ENCODE data around the gene SOX8.

- TF ChIP-seq POLR2AphosphoS5 (IDR thresholded peaks at IDR 0.05; ENCODE audit: low read depth, low read length) (no peak), POLR2A (IDR thresholded peaks at IDR 0.05; ENCODE audit: low read depth, low read length) (no peak), TAF1 (IDR thresholded peaks at IDR 0.05; ENCODE audit: low read depth, low read length) (no peak), PAX5 (IDR thresholded peaks at IDR 0.05; ENCODE audit: insufficient read depth, low read length, severe bottlenecking) (no peak), SPI1 (IDR thresholded peaks at IDR 0.05; ENCODE audit: low read depth, low read length) (no peak), POU2F2 (IDR thresholded peaks at IDR 0.05; ENCODE audit: low read depth, low read length) (no peak)
These were observed 4.8 kb downstream of the SOX8 start for GRCh38 chr16:986411-986810.

All from GM12891 (cell line).